ENCODE measurements around the gene ADAR.
A peak's percentile ranks its signal among the peaks of the same experiment; 100 is the strongest.

Gene ADAR

DNA sequence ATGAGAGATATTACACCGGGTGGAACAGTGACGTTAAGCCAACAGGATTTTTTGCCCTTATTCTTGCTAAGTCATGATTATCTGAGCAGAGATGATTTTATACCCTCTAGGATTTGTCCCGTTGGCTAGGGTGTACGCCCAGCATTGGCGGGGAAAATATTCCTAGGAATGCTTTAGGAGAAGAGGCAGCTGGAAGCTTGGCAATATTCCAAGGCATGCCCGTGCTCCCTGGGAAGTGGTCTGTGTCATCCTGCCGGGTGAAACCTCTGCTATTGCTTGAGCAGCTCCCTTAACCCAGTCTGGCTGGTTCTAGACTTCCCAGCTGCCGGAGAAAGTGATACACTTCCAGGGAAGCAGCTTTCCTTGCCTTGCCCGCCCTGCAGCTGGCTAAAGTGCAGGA is 24.2 kb downstream of the ADAR start:
- no peak for DNase-seq (ENCODE audit: low read depth)

- DNase-seq (ENCODE audit: low read depth) = no peak
These were observed 25.1 kb downstream of the ADAR start for GRCh38 chr1:154582885-154583284.

GRCh38 chr1:154581766-154582165 is 26.2 kb downstream of the ADAR start:
- no peak for DNase-seq (ENCODE audit: low read depth)

GRCh38 chr1:154579374-154579773 is 28.6 kb downstream of the ADAR start:
- no peak for DNase-seq (ENCODE audit: low read depth)

GRCh38 chr1:154578058-154578418 is 29.9 kb downstream of the ADAR start:
- no peak for DNase-seq (ENCODE audit: low read depth)

DNA sequence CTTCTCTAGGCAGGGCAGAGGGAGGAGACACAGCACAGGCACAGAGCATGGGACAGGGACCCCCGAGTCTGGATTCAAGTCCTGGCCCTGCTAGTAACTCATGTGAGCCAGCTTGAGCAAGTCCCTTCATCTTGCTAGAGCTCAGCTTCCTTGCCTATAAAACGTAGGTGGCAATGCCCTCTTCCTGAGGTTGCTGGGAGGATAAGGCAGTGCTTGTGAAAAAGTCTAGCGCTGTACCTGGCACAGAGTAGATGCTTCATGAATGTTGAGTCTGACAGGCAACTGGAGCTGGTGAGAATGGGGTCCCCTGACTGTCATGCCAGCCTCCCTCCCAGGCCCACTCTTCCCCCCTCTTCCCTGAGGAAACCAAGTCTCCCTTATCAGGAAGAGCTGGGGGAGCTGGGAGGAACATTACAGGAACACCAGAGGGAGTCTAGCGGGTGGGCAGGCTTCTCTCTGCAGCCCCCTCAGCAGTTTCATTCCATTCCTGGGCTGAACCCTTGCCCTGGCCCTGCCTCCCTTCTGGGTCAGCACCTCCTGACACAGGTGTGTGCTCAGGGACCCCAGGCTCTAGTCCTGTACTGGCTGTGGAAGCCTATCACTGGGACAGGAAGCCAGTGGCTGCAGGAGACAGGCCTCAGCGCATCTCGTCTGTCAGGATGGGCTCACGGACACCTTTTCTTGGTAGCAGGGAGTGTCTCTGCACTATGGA is 30.5 kb downstream of the ADAR start:
- no peak for DNase-seq (ENCODE audit: low read depth)

DNA sequence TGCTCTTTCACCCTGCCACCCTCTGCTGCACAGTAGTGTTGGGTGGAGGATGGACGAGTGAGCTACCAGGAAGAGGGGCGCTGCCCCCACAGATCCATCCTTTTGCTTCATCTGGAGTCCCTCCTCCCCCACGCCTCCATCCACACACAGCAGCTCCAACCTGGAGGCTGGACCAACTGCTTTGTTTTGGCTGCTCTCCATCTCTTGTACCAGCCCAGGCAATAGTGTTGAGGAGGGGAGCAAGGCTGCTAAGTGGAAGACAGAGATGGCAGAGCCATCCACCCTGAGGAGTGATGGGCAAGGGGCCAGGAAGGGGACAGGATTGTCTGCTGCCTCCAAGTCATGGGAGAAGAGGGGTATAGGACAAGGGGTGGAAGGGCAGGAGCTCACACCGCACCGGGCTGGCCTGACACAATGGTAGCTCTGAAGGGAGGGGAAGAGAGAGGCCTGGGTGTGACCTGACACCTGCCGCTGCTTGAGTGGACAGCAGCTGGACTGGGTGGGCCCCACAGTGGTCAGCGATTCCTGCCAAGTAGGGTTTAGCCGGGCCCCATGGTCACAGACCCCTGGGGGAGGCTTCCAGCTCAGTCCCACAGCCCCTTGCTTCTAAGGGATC is 31.9 kb downstream of the ADAR start:
- DNase-seq (ENCODE audit: low read depth) = no peak

- DNase-seq (ENCODE audit: low read depth) = no peak
These were observed 32.6 kb downstream of the ADAR start for GRCh38 chr1:154575147-154575927.

DNA sequence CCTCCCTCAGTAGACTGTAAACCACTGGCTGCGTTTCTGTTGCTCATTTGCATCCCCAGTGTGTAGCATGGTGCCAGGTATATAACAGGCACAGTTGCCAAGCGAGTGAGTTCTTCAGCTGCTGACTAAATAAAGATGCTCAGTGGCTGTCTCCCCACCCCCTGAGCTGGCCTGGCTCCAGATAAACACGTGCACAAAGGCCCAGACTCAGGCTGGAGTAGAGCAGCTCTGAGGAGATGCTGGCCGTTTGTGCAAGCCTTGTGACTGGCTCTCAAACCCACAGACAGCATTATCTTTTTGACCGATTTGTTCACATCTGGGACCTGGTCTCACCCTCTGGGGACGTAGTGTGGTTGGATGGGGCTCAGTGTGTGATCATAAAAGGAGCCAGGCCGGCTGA is 33.3 kb downstream of the ADAR start:
- DNase-seq (ENCODE audit: low read depth) = no peak

DNA sequence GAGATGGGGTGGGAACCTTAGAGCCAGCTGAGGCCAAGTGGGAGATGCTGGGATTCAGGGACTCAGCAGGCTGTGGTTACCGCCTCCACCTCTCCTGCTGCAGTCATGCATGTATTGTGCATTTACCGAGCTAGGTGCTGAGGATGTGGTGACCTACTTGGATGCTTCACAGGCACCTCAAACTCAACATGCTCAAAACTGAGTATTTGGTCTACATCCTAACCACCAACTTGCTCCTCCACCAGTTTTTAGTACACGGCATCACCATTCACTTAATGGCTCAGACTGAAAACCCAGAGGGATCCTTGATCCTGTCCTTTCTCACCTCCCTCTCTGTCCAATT is 34.8 kb downstream of the ADAR start:
- DNase-seq (ENCODE audit: low read depth) = no peak

DNA sequence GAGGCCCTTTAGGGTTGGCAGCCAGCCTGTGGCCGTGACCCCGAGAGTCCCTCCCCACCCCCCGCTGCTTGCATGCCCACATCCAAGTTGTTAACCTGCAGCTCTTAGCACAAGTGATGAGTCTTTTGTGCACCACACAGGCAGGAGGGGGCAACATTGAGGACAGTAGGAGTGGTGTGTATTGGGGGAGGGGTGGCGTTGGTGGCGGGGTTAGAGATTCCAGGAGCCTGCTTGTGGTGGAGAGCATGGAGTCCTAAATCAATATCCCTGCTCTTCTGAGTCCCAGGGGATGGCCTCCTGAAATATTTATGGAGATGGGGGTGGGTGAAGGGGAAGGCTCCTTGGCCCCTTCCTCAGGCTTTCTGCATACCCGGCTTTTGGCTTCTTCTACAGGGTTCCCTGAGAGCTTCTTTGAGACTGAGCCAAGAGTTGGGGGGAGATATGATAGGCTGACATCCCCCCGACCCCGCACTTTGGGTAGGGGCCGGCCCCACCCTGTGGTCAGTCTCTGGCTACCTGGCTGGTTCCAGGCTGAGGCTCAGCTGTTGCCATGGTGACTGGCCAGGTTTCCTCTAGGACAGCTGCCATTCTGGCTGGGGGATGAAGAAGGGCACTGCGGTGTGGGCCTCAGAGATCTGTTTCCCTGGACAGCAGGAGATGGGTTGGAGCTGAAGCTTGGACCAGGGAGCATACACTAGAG is 35.4 kb downstream of the ADAR start:
- no peak for DNase-seq (ENCODE audit: low read depth)

- no peak for DNase-seq (ENCODE audit: low read depth)
These were observed 36.1 kb downstream of the ADAR start for GRCh38 chr1:154571964-154572288.

GRCh38 chr1:154571244-154571963 is 36.6 kb downstream of the ADAR start:
- no peak for DNase-seq (ENCODE audit: low read depth)

DNA sequence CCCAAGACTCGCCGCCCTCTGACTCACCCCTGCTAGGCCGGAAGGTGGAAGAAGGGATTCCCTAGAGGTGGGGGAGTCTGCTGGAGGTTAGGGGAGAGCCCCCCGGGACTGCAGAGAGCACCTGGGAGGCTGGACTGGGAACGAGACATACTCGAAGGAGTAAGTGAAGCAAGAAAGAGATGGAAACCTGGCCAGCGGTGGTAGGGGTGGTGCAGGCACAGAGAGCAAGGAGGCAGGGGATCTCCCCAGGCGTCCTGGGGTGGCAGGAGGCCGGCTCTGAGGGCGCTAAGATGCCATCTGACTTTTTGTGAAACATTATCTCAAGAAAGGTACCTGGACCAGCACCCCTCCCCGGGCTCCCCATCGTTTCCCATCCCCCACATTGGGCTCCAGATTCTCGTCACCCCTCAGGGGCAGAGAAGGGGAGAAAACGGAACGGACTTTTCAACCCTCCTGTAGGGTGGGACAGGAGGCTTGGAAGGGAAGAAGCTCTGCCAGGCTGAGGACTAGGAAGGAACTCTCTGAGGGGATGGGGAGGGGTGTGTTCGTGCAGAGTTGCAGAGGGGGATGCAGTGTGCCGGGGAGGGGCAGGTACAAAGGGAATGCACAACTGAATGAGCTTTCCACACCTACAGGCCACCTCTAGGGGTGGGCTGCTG is 39.7 kb downstream of the ADAR start:
- no peak for DNase-seq (ENCODE audit: low read depth)

GRCh38 chr1:154567386-154568156 is 40.4 kb downstream of the ADAR start, which contains the start of gene CHRNB2:
TSS of gene CHRNB2 (plus strand) at chr1:154567778. CDS start at chr1:154568045, 267 bp downstream.
- peak; percentile 55 for DNase-seq (ENCODE audit: low read depth)

DNA sequence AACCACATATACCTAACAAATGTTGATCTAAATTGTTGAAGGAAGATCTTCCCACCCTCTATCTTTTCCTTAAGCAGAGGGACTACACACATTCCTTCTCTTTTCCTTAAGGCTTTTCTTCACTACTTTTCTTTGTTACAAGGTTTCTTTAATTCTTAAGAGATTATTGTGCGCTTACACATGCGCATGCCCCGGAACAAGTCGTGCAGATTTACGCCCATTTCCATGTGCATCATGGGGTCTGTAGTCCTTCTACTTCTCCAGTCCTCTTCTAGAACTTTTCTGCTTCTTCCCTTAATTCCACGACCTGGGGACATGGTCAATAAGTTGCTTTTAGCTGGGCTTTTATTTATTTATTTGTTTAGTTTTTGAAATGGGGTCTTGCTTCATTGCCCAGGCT is 42.1 kb downstream of the ADAR start:
- no peak for DNase-seq (ENCODE audit: low read depth)

DNA sequence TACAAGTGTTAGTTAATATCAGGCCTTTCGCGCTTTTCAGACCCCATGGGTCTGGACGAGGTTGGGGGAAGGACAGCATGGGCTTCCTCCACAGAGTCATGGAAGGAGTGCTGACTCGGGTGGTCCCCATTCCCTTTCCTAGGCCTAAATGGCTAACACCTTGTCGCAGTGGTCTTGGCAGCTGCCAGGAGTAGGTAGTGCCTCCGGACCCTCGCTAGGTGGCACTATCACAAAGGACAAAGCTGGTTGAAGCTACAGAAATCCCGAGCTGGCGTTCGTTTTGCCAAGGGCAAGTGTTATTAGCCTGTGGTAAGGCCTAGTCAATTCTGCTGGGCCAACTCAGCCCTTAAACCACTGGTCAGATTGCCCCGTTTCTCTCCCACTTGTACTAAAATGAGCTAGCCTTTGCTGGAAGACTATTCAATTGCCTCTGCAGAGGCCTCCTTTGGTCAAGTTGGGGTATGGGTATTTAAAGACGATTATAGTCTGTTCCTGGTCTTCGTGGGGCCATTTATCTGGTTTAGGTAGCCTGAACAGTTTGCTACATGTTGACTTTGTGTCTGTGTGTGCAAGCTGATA is 48.4 kb downstream of the ADAR start:
- peak; percentile 75 for DNase-seq (ENCODE audit: low read depth)

GRCh38 chr1:154558720-154559465 is 49.1 kb downstream of the ADAR start:
- peak; percentile 99 for DNase-seq (ENCODE audit: low read depth)

DNA sequence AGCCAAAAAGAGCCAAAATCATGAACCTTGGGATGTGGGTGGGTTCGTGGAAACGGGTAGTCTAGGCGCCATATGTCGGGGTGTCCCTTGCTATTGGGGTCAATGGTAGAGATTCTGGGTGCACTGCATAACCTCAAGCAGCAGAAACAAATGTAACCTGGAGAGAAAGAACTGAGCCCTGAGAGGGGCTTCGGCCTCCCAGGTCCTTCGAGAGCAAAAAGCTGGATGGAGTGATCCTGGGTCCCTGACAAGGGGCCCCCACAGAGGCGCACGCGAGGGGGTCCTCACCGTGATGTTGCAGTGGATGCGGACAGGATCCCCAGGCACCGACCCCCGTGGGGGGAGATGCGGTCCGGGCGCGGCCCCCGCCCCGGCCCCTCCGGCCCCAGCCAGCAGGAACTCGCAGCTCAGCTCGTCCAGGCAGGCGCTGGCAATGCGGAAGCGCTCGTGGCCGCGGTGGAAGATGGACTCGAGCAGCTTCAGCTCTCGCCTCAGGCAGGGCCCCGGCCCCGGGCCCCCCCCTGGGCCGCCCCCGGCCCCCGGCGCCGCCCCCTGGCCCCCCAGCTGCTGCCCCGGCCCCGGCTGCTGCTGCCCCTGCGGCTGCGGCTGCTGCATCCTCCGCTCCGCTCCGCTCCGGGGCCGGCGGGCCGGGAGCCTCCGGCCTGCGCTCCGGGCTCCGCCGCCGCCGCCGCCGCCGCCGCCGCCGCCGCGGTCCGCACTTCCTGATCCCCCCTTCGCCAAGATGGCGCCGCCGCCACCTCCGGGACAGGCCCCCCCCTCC is 49.9 kb downstream of the ADAR start, which contains the start of gene UBE2Q1:
UBE2Q1 (minus strand) TSS at position 724 of the 781 bp plus-strand sequence; CDS start at position 615, 109 bp downstream.
- peak; percentile 14 for DNase-seq (ENCODE audit: low read depth)
